ENCODE data around the gene DCAF15.
A peak's percentile ranks its signal among the peaks of the same experiment; 100 is the strongest.
"Not testable (repeated sequence)": the region's sequence is repeated elsewhere in the genome, so short reads cannot be mapped to it uniquely, and the experiment has no call there.

DCAF15 gene

GRCh38 chr19:13952154-13952930, at the start of gene DCAF15:
TSS of gene DCAF15 (plus strand) at chr19:13952509. CDS start at chr19:13952513, 4 bp downstream.
- peak; percentile 99 for DNase-seq (ENCODE audit: low read depth in 3 of 3)

- DNase-seq (ENCODE audit: low read depth in 3 of 3) = no peak
These were observed 49.2 kb upstream of the DCAF15 start for GRCh38 chr19:13902993-13903555.

- DNase-seq (ENCODE audit: low read depth in 3 of 3) = peak; percentile 93 to 97 (median 94)
These were observed 46.4 kb upstream of the DCAF15 start, which contains the start of the genes BRME1 and CC2D1A for GRCh38 chr19:13905634-13906520. TSS of gene BRME1 (minus strand) at chr19:13906117. CDS start at chr19:13904892, 1,225 bp downstream. TSS of gene CC2D1A (plus strand) at chr19:13906201. CDS start at chr19:13906442, 241 bp downstream.

- DNase-seq (ENCODE audit: low read depth in 3 of 3) = no peak
These were observed 45.8 kb upstream of the DCAF15 start for GRCh38 chr19:13906521-13906904.

- no peak for DNase-seq (ENCODE audit: low read depth in 3 of 3)
These were observed 45.4 kb upstream of the DCAF15 start for GRCh38 chr19:13906910-13907309.

- DNase-seq (ENCODE audit: low read depth in 3 of 3) = no peak
These were observed 43.6 kb upstream of the DCAF15 start for GRCh38 chr19:13908674-13909073.

- no peak for DNase-seq (ENCODE audit: low read depth in 3 of 3)
These were observed 42.9 kb upstream of the DCAF15 start for GRCh38 chr19:13909430-13909829.

- DNase-seq (ENCODE audit: low read depth in 3 of 3) = no peak
These were observed 39.0 kb upstream of the DCAF15 start for GRCh38 chr19:13913352-13913751.

GRCh38 chr19:13914777-13915176, 37.5 kb upstream of the DCAF15 start:
- DNase-seq (ENCODE audit: low read depth in 3 of 3) = no peak

GRCh38 chr19:13917888-13918406, 34.4 kb upstream of the DCAF15 start:
- no peak for DNase-seq (ENCODE audit: low read depth in 3 of 3)

- DNase-seq (ENCODE audit: low read depth in 3 of 3) = no peak
These were observed 33.4 kb upstream of the DCAF15 start for GRCh38 chr19:13918726-13919411.

- no peak for DNase-seq (ENCODE audit: low read depth in 3 of 3)
These were observed 31.8 kb upstream of the DCAF15 start for GRCh38 chr19:13920524-13920923.

- DNase-seq (ENCODE audit: low read depth in 3 of 3) = no peak
These were observed 31.2 kb upstream of the DCAF15 start for GRCh38 chr19:13920940-13921747.

GRCh38 chr19:13922118-13922517, 30.2 kb upstream of the DCAF15 start:
- not testable (repeated sequence) for DNase-seq (ENCODE audit: low read depth in 3 of 3)

GRCh38 chr19:13923194-13923987, 28.9 kb upstream of the DCAF15 start:
- DNase-seq (ENCODE audit: low read depth in 3 of 3) = no peak

- DNase-seq (ENCODE audit: low read depth in 3 of 3) = no peak
These were observed 26.3 kb upstream of the DCAF15 start for GRCh38 chr19:13926010-13926409.

GRCh38 chr19:13926715-13927114, 25.6 kb upstream of the DCAF15 start:
- no peak for DNase-seq (ENCODE audit: low read depth in 3 of 3)

- no peak for DNase-seq (ENCODE audit: low read depth in 3 of 3)
These were observed 23.0 kb upstream of the DCAF15 start for GRCh38 chr19:13929340-13929739.

GRCh38 chr19:13929956-13930355, 22.4 kb upstream of the DCAF15 start:
- DNase-seq (ENCODE audit: low read depth in 3 of 3) = no peak

- DNase-seq (ENCODE audit: low read depth in 3 of 3) = no peak
These were observed 21.9 kb upstream of the DCAF15 start for GRCh38 chr19:13930402-13930801.
